ENCODE measurements around the gene RTP2. TPM values are rescaled to one million over a fixed set of nuclear protein-coding genes. Genes with fewer than 3 reads are reported as not detected.
A peak's percentile ranks its signal among the peaks of the same experiment; 100 is the strongest.

The RTP2 gene
- total RNA-seq, 1 donor from 2014 or later: not detected

GRCh38 chr3:187721055-187721454 lies 18.7 kb upstream of the RTP2 start:
- intact Hi-C loops (cut with DNase I): loop anchor here (10.0 kb wide), 1 partner anchor 1414 kb away; no protein-coding TSS in a partner anchor
- no peak for ATAC-seq
- no peak for DNase-seq (ENCODE audit: low spot score)

- ATAC-seq (peak; percentile 8), DNase-seq (ENCODE audit: low spot score) (no peak)
These were observed 17.9 kb upstream of the RTP2 start for GRCh38 chr3:187720337-187720670.

GRCh38 chr3:187719628-187720336 lies 17.4 kb upstream of the RTP2 start:
- DNase-seq (ENCODE audit: low spot score): no peak
- peak; percentile 29 for ATAC-seq
- intact Hi-C loops (cut with DNase I): loop anchor here (10.0 kb wide), 1 partner anchor 1415 kb away; no protein-coding TSS in a partner anchor

More at GRCh38 chr3:187720337-187720670, 17.9 kb upstream of the RTP2 start:
- intact Hi-C loops (cut with DNase I): loop anchor here (10.0 kb wide), 1 partner anchor 1414 kb away; no protein-coding TSS in a partner anchor

- ATAC-seq (no peak), DNase-seq (ENCODE audit: low spot score) (no peak)
- intact Hi-C loops (cut with DNase I): no loop called here
These were observed 16.4 kb upstream of the RTP2 start for GRCh38 chr3:187718802-187719201.

- DNase-seq (ENCODE audit: low spot score) (no peak), ATAC-seq (no peak)
- intact Hi-C loops (cut with DNase I): no loop called here
These were observed 15.2 kb upstream of the RTP2 start for GRCh38 chr3:187717572-187717971.

- ATAC-seq: peak; percentile 89
- DNase-seq (ENCODE audit: low spot score): peak; percentile 77
- intact Hi-C loops (cut with DNase I): no loop called here
These were observed 12.1 kb upstream of the RTP2 start for GRCh38 chr3:187714404-187714979.

GRCh38 chr3:187713504-187713903 lies 11.1 kb upstream of the RTP2 start:
- ATAC-seq: peak; percentile 62
- no peak for DNase-seq (ENCODE audit: low spot score)
- intact Hi-C loops (cut with DNase I): no loop called here

- ATAC-seq: no peak
- no peak for DNase-seq (ENCODE audit: low spot score)
- intact Hi-C loops (cut with DNase I): no loop called here
These were observed 6.8 kb upstream of the RTP2 start for GRCh38 chr3:187709155-187709554.

- intact Hi-C loops (cut with DNase I): no loop called here
- DNase-seq (ENCODE audit: low spot score) (no peak), ATAC-seq (no peak)
These were observed 6.3 kb upstream of the RTP2 start for GRCh38 chr3:187708696-187709095.

GRCh38 chr3:187706971-187707370 lies 4.6 kb upstream of the RTP2 start:
- peak; percentile 77 for DNase-seq (ENCODE audit: low spot score)
- no peak for ATAC-seq
- intact Hi-C loops (cut with DNase I): no loop called here

GRCh38 chr3:187705164-187705563 lies 2.8 kb upstream of the RTP2 start:
- ATAC-seq (no peak), DNase-seq (ENCODE audit: low spot score) (no peak)
- intact Hi-C loops (cut with DNase I): no loop called here

GRCh38 chr3:187700249-187700648 lies 2.1 kb downstream of the RTP2 start:
- ATAC-seq: no peak

GRCh38 chr3:187698499-187699399 lies 3.6 kb downstream of the RTP2 start:
- DNase-seq (ENCODE audit: low spot score): no peak
- intact Hi-C loops (cut with DNase I): no loop called here
- ATAC-seq: no peak

More at GRCh38 chr3:187700249-187700648, 2.1 kb downstream of the RTP2 start:
- no peak for DNase-seq (ENCODE audit: low spot score)
- intact Hi-C loops (cut with DNase I): no loop called here

GRCh38 chr3:187696021-187696420 lies 6.3 kb downstream of the RTP2 start:
- DNase-seq (ENCODE audit: low spot score) (no peak), ATAC-seq (no peak)
- intact Hi-C loops (cut with DNase I): no loop called here

- peak; percentile 16 for ATAC-seq
- intact Hi-C loops (cut with DNase I): no loop called here
These were observed 6.9 kb downstream of the RTP2 start for GRCh38 chr3:187695449-187695848.

GRCh38 chr3:187694801-187695200 lies 7.6 kb downstream of the RTP2 start:
- intact Hi-C loops (cut with DNase I): no loop called here
- DNase-seq (ENCODE audit: low spot score) (no peak), ATAC-seq (no peak)

More at GRCh38 chr3:187695449-187695848, 6.9 kb downstream of the RTP2 start:
- no peak for DNase-seq (ENCODE audit: low spot score)

GRCh38 chr3:187693431-187693830 lies 8.9 kb downstream of the RTP2 start:
- intact Hi-C loops (cut with DNase I): no loop called here
- ATAC-seq (no peak), DNase-seq (ENCODE audit: low spot score) (no peak)

- intact Hi-C loops (cut with DNase I): no loop called here
- no peak for DNase-seq (ENCODE audit: low spot score)
These were observed 12.4 kb downstream of the RTP2 start for GRCh38 chr3:187689984-187690383.

GRCh38 chr3:187686621-187687273 lies 15.6 kb downstream of the RTP2 start:
- intact Hi-C loops (cut with DNase I): no loop called here
- DNase-seq (ENCODE audit: low spot score) (no peak), ATAC-seq (no peak)

More at GRCh38 chr3:187689984-187690383, 12.4 kb downstream of the RTP2 start:
- ATAC-seq: no peak
